HUES48 (cell line): ENCODE data around the gene GCK.
A peak's percentile ranks its signal among the peaks of the same experiment; 100 is the strongest.

ENCODE experiments used
- H3K27ac ChIP-seq: one replicate; pipeline ENCODE4 v1.7.0; 2013; ENCODE audit warnings: low read depth, low read length, inconsistent platforms
- H3K27me3 ChIP-seq: 2 replicates; pipeline ENCODE4 v1.6.1; 2013; ENCODE audit warnings: mild to moderate bottlenecking, low read length; ENCODE audit not compliant: control insufficient read depth, insufficient read depth
- H3K36me3 ChIP-seq: 2 replicates; pipeline ENCODE4 v1.6.1; 2013; ENCODE audit warnings: low read length; ENCODE audit not compliant: control insufficient read depth, insufficient read depth
- H3K4me1 ChIP-seq: 2 replicates; pipeline ENCODE4 v1.6.1; 2013; ENCODE audit warnings: mild to moderate bottlenecking, low read length; ENCODE audit not compliant: control insufficient read depth, insufficient read depth
- H3K4me3 ChIP-seq: 2 replicates; pipeline ENCODE4 v1.5.1; 2013; ENCODE audit warnings: mild to moderate bottlenecking, low read depth, low read length
- H3K9ac ChIP-seq: 2 replicates; pipeline ENCODE4 v1.6.1; 2013; ENCODE audit warnings: mild to moderate bottlenecking, low read depth, low read length, moderate library complexity
- H3K9me3 ChIP-seq: 2 replicates; pipeline ENCODE4 v1.6.1; 2013; ENCODE audit warnings: low read length; ENCODE audit not compliant: control insufficient read depth, insufficient read depth

Gene GCK

DNA sequence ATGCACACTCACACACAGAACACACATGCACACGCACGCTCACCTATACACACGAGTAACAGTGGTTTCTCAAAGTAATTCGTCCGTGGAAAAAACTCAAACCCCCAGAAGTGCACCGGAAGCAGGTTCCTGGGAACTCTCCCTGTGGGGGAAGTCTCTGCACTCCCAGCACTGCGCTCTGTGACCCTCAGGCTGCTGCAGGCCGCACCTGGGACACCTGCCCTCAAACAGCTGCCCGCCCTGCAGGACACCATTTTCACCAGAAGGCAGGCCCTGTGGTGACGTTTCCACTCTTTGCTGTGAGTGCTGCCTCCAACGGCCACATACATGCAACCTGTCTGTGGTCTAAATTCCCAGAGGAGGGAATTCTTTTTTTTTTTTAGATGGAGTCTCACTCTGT is 32.8 kb upstream of the GCK start:
- H3K27me3 ChIP-seq: no peaks in the 10 kb centered on the region
- no peak overlapping the region for H3K27ac ChIP-seq
- H3K4me1 ChIP-seq: peaks cover 14% of the 10 kb centered on the region; the same call in 1 of the 2 replicates
- H3K4me3 ChIP-seq: no peak overlapping the region
- no peak overlapping the region for H3K9ac ChIP-seq
- H3K9me3 ChIP-seq: no peaks in the 10 kb centered on the region
- H3K36me3 ChIP-seq: no peaks in the 10 kb centered on the region

DNA sequence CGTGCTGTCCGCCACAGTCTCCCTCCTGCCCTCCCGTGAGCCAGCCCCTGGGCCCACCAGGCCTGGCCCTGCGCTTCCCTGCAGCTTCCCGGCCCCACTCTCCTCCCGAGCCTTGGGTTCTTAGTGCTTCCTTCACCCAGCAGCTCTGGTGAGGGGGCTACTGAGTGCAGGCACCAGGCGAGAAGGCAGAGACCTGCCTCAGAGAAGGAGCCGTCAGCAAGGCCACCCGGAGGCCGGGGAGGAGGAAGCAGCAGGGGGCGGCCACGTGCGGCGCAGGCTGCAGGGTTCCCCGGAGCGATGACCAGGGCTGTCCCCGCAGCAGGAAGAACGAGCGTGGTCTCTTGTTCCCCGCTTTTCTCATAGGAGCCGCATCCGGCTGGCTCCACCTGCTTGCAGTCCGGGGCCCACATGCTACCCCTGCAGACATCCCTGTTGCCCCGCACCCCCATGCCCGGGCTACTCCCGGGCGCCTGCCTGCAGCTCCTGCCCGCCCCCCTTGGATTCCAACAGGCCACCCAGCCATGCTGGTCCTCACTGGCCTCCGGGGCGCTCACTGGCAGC is 32.1 kb upstream of the GCK start:
- no peaks in the 10 kb centered on the region for H3K36me3 ChIP-seq
- H3K9ac ChIP-seq: no peak overlapping the region
- no peak overlapping the region for H3K4me3 ChIP-seq
- H3K27ac ChIP-seq: no peak overlapping the region
- H3K9me3 ChIP-seq: no peaks in the 10 kb centered on the region
- peaks cover 14% of the 10 kb centered on the region; the same call in 1 of the 2 replicates for H3K4me1 ChIP-seq
- no peaks in the 10 kb centered on the region for H3K27me3 ChIP-seq

DNA sequence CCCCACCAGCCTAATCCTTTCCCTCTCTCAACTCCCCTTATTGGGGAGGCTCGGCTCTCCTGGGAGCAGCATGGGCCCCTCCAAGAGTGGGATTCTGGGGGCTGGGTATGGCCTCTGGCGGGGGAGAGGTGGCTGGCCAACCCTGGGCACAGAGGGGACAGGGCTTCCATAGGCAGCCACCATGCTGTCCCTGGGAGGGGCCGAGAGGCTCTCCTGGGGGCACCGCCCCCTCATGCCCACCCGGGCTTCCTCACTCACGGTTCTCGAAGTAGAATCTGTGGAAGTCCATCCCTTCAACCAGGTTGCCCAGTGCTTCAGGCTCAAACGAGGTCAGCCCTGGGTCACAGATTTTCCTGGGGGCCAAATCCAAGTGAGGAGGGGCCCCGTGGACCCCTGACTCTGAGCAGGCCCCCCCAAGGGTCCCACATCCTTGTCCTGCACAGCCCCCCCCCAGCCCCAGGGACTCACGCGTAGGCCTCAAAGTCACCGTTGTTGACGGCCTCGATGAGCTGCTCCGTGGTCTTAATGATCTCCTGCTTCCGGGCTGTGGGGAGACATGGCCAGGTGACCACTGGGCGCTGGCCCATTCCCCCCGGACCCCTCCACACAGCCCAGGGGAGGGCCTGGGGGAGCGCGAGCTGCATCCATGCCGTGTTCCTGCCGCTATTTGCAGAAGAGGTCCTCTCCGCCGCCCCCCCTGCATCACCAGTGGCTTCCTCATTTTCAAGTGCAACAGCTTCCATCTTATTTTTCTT is 31.3 kb upstream of the GCK start:
- Histone ChIP-seq H3K4me1 (peaks cover 14% of the 10 kb centered on the region; the same call in 1 of the 2 replicates), H3K4me3 (no peak overlapping the region), H3K36me3 (no peaks in the 10 kb centered on the region), H3K9me3 (no peaks in the 10 kb centered on the region), H3K27ac (no peak overlapping the region), H3K9ac (no peak overlapping the region), H3K27me3 (no peaks in the 10 kb centered on the region)

DNA sequence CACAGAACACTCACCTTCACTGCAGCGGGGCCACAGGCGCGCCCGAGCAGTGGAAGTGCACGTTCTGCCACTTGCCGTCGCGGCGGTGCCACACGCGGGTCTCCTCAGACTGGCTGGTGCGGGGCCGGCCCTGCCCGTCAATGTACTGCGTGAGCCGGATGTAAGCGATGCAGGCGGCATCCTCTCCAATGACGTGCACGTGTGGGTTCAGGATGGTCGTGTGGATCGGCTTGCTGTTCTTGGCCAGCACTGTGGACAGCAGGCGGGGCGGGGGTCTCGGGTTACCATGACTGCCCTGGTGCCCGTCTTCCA is 30.8 kb upstream of the GCK start:
- H3K27ac ChIP-seq: no peak overlapping the region
- H3K9me3 ChIP-seq: no peaks in the 10 kb centered on the region
- no peaks in the 10 kb centered on the region for H3K36me3 ChIP-seq
- peaks cover 14% of the 10 kb centered on the region; the same call in 1 of the 2 replicates for H3K4me1 ChIP-seq
- H3K4me3 ChIP-seq: no peak overlapping the region
- H3K9ac ChIP-seq: no peak overlapping the region
- no peaks in the 10 kb centered on the region for H3K27me3 ChIP-seq

DNA sequence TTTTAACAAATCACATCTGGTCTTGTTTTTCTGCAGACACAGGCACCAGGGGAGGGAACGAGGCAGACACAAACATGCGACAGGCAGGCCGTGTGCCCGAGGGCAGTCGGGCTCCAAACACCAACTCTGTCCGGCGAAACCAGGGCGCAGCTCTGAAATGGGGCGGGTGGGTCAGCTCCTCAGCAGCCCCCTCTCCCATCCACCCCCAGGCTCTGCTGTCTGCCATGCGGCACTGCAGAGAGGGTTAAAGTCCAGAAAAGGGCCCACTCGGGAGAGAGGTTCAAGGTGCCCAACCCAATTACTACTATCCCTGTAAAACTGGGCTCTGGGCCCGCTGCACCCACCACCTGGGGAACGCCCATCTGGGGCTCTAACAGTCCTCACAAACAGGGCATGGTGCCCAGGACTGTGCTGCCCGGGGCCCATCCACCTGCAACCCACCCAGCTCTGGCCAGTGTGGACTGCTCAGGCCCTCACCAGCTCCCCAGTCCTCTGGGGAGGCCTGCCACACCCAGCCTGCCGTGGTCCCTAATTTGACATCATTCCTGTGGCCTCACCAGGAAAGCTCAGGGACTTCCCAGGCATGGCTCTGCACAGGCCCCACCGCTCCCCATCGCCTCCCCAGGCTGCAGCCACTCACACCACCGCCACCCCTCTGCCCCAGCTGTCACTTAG is 30.3 kb upstream of the GCK start:
- no peaks in the 10 kb centered on the region for H3K36me3 ChIP-seq
- no peaks in the 10 kb centered on the region for H3K27me3 ChIP-seq
- H3K9ac ChIP-seq: no peak overlapping the region
- peaks cover 18% of the 10 kb centered on the region; the same call in 1 of the 2 replicates for H3K4me1 ChIP-seq
- no peak overlapping the region for H3K4me3 ChIP-seq
- no peaks in the 10 kb centered on the region for H3K9me3 ChIP-seq
- no peak overlapping the region for H3K27ac ChIP-seq

DNA sequence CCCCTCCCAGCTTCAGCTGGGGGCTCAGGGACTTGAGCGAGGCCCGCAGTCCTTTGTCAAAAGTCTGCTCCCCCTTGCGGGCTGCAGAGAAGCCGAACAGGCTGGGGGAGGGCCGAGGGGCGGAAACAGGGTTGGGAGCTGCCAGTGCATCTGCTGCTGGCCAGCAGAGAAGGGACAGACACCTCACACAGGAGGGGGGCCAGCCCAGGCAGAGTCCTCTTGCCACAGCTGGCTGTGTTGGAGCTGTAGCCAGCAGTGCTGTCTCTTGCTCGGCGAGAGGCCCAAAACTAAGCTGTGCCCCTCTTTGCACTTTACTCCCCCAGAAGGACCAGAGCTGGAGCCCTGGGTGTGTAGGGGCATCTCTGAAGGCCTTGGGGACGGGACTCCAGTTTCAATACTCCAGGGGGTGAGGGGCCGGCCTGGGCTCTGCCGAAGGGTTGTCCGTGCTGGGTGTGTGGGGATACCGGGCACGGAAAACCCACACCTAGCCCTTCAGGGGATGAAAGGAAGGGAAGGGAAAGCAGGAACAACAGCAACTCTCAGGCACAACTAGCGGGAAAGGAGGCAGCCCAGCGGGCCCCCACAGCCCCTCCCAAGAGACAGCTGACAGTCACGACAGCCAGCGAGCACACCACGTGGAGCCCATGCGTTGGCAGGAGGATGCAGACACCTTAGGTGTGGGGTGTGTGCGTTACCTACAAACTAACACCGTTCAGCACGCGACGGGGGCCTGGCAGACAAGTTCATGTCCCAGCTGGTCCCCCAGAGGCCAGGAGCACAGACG is 29.4 kb upstream of the GCK start:
- no peak overlapping the region for H3K4me3 ChIP-seq

DNA sequence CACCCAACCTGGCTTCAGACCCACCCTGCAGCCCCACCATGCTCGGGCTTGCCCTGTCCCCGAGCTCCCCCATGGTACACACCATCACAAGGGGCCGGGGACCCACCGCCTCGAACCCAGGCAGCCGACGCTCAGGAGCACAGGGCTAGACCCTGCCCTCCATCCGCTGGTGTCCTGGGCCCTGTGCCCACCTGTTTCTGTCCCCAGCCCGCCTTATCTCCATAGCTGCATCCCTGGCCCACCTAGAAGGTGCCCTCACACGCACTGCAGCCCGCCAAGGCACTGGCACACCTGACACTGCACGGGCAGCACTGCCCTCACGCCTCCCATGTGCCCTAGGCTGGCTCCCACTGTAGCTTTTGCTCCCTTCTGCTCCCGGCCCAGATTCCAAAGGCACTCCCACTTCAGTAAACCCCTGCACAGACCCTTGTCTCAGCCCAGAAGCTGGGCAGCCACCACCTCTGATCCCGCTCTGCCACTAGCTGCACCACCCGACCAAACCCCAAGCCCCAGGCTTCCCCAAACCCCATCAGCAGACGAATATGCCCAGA is 28.7 kb upstream of the GCK start:
- Histone ChIP-seq H3K4me3 (no peak overlapping the region), H3K4me1 (peaks cover 16% of the 10 kb centered on the region; the same call in 1 of the 2 replicates), H3K27ac (no peak overlapping the region), H3K9me3 (no peaks in the 10 kb centered on the region), H3K27me3 (no peaks in the 10 kb centered on the region), H3K36me3 (peaks cover 6% of the 10 kb centered on the region), H3K9ac (no peak overlapping the region)

More for the DNA sequence above, 29.4 kb upstream of the GCK start:
- H3K27me3 ChIP-seq: no peaks in the 10 kb centered on the region
- peak overlapping the region; percentile 21 for H3K27ac ChIP-seq
- H3K4me1 ChIP-seq: peaks cover 18% of the 10 kb centered on the region; the same call in 1 of the 2 replicates
- H3K9ac ChIP-seq: no peak overlapping the region
- H3K36me3 ChIP-seq: no peaks in the 10 kb centered on the region
- H3K9me3 ChIP-seq: no peaks in the 10 kb centered on the region

DNA sequence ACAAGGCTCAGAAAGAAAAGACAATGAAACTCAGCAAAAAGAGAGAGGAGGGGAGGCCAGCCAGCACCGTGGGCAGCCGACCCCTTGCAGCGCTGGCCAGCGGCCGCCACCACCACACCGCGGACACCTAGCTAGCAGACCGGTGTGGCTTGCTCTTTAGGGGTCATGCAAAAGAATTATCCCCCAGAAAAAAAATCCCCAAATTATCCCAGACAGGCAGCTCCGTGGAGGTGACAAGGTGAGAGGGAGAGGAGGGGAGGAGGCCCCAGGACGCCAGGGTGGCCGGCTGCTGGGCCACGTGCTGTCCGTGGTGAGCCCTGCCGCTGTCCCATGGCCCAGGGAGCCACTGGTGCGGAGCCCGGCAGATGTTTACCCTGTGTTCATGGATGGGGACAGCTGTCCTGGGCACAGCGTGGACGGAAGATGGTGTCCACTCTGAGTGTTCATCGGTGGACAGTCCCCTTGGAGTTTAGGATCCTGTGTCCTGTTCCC is 28.0 kb upstream of the GCK start:
- no peak overlapping the region for H3K27ac ChIP-seq

DNA sequence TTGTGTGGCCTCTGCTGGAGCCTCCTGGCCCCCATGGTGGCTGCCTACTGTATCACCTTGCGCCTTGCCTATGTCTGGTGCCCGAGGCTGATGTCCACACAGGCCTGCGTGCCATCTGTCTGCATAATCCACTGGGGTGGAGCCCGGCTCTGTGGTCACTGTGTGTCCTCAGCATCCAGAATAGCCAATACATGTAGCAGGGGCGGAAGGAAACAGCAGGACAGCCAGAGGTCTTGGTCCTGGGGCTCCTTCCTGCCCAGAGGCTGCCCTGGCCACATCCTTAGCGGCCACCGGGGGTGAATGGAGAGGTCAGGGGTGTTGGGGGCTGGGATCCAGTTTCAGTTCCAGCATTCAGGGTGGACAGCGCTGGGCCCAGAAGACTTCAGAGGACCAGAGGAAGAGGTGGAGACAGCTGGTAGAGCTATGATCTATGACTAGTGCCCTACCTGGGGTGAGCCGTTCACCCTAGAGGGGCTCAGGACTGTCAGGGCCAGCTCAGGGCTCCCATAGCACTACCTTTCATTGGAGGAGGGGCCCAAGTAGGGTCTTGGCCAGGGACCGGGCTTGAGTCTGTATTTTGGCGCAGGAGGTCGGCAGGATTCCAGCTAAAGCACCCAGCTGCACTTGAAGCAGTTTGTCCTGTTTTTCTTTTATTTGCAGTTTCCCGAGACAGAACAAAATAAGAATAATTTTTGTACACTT is 27.4 kb upstream of the GCK start:
- Histone ChIP-seq H3K27me3 (no peaks in the 10 kb centered on the region), H3K27ac (no peak overlapping the region), H3K9me3 (no peaks in the 10 kb centered on the region), H3K36me3 (peaks cover 17% of the 10 kb centered on the region), H3K4me1 (peaks cover 16% of the 10 kb centered on the region; the same call in 1 of the 2 replicates), H3K9ac (no peak overlapping the region), H3K4me3 (no peak overlapping the region)

More for the DNA sequence above, 28.0 kb upstream of the GCK start:
- no peak overlapping the region for H3K9ac ChIP-seq
- H3K4me1 ChIP-seq: peaks cover 16% of the 10 kb centered on the region; the same call in 1 of the 2 replicates
- no peak overlapping the region for H3K4me3 ChIP-seq
- no peaks in the 10 kb centered on the region for H3K9me3 ChIP-seq
- peaks cover 11% of the 10 kb centered on the region for H3K36me3 ChIP-seq
- no peaks in the 10 kb centered on the region for H3K27me3 ChIP-seq

DNA sequence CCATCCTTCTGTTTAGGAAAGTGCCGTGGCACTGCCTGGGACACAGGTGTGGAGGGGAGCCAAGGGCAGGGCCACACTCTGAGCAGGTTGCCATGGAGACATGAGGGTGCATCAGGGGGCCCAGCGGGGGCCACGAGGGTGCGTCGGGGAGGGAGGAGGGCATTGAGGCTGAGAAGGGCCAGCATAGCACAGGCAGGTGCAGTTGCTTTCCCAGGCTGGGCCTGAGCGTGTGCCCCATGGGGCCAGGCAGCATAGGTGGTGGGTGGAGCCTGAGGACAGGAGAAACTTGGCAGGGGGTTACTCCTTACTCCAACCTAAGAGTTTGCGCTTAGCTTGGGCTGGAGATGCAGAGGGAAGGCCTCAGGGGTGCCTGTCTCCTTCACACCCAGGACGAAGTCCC is 26.8 kb upstream of the GCK start:
- H3K36me3 ChIP-seq: peaks cover 23% of the 10 kb centered on the region
- H3K27ac ChIP-seq: no peak overlapping the region
- H3K9ac ChIP-seq: no peak overlapping the region
- H3K4me3 ChIP-seq: no peak overlapping the region
- no peaks in the 10 kb centered on the region for H3K9me3 ChIP-seq
- no peaks in the 10 kb centered on the region for H3K27me3 ChIP-seq
- H3K4me1 ChIP-seq: peaks cover 16% of the 10 kb centered on the region; the same call in 1 of the 2 replicates
